GM12878 (cell line): ENCODE measurements around the gene TACC3. TPM values are rescaled to one million over a fixed set of nuclear protein-coding genes. Genes with fewer than 3 reads are reported as not detected.

Experiments
- ATAC-seq: fragments of 200-7000 bp; cut with Tn5 transposase; 3 replicates; pipeline ENCODE4 v1.9.1; 2020; ENCODE audit warnings: mild to moderate bottlenecking, moderate library complexity
- BruUV-seq: library from RNA; stranded (reverse); fragments of 400-500 nt; replicated peaks from 2 replicates; lab custom pipeline; 2021; lab: Mats Ljungman, UMichigan
- CTCF ChIA-PET: fragments of 300-600 bp; sonication (Branson Sonifier 250); formaldehyde crosslinking; extraction: SDS; loops from one replicate; lab custom pipeline; 2021; ENCODE audit warnings: inconsistent platforms; lab: Yijun Ruan, JAX
- POLR2A ChIA-PET: fragments of 350-600 bp; formaldehyde crosslinking; extraction: SDS; loops from one replicate; lab custom pipeline; 2021; ENCODE audit warnings: inconsistent platforms; lab: Charles Lee
- RAD21 ChIA-PET: fragments of 300-600 bp; sonication (Branson Sonifier 250); formaldehyde crosslinking; loops from one replicate; lab custom pipeline; 2023; ENCODE audit warnings: antibody characterized with exemption; ENCODE audit not compliant: unreplicated experiment; lab: Charles Lee
- SMC1A ChIA-PET: fragments of 300-600 bp; sonication (Branson Sonifier 250); formaldehyde crosslinking; loops from one replicate; lab custom pipeline; 2023; ENCODE audit not compliant: unreplicated experiment, uncharacterized antibody; lab: Charles Lee
- DNase-seq: peaks from one replicate; pipeline ENCODE4 v3.0.0-alpha.2; 2011; ENCODE audit warnings: low read depth, low spot score
- FAIRE-seq: peaks from 3 replicates; lab custom pipeline; 2011; peaks lifted over from hg19 to GRCh38; lab: Jason Lieb, UNC
- H2AFZ ChIP-seq: 2 replicates; pipeline ENCODE4 v1.6.0; 2011; ENCODE audit warnings: low read depth, low read length, control low read depth; ENCODE audit not compliant: control insufficient read depth
- H3K27ac ChIP-seq: 2 replicates; pipeline ENCODE4 v1.5.1; 2011; ENCODE audit warnings: control low read depth; ENCODE audit not compliant: control insufficient read depth, insufficient read depth
- H3K27me3 ChIP-seq, 2 experiments: replicated peaks in 1 of 2; 2 replicates each; pipeline versions ENCODE4 v1.6.0 to v1.6.1; 2011; ENCODE audit warnings: low read length in 1 of 2; ENCODE audit not compliant: control insufficient read depth in 2 of 2, insufficient read depth in 2 of 2
- H3K36me3 ChIP-seq, 2 experiments: 2 replicates each; pipeline ENCODE4 v1.5.1; 2011; ENCODE audit warnings: low read length in 1 of 2; ENCODE audit not compliant: control insufficient read depth in 2 of 2, insufficient read depth in 2 of 2
- H3K4me1 ChIP-seq: 2 replicates; pipeline ENCODE4 v1.6.1; 2011; ENCODE audit warnings: mild to moderate bottlenecking, low read length, moderate library complexity, mixed read lengths; ENCODE audit not compliant: control insufficient read depth, insufficient read depth
- H3K4me2 ChIP-seq: 2 replicates; pipeline ENCODE4 v1.6.0; 2011; ENCODE audit warnings: control low read depth; ENCODE audit not compliant: control insufficient read depth, insufficient read depth
- H3K4me3 ChIP-seq: fragments of 200-600 bp; sonication (generic); 2 replicates; pipeline ENCODE4 v1.5.1; 2016
- H3K79me2 ChIP-seq: 2 replicates; pipeline ENCODE4 v1.6.0; 2011; ENCODE audit warnings: low read length; ENCODE audit not compliant: control insufficient read depth, insufficient read depth
- H3K9ac ChIP-seq: 2 replicates; pipeline ENCODE4 v1.8.0; 2011; ENCODE audit warnings: low read length, control low read depth, mixed read lengths; ENCODE audit not compliant: control insufficient read depth, insufficient read depth
- H3K9me3 ChIP-seq: replicated peaks from 3 replicates; pipeline ENCODE4 v1.5.1; 2011; ENCODE audit warnings: mild to moderate bottlenecking, low read length; ENCODE audit not compliant: control insufficient read depth, insufficient read depth
- H4K20me1 ChIP-seq: 2 replicates; pipeline ENCODE4 v1.6.0; 2011; ENCODE audit not compliant: control insufficient read depth, insufficient read depth
- CREB1 ChIP-seq: IDR thresholded peaks from 2 replicates; pipeline ENCODE4 v1.6.1; 2012; ENCODE audit warnings: low read depth, mild to moderate bottlenecking, inconsistent platforms
- ESRRA ChIP-seq: IDR thresholded peaks from 2 replicates; pipeline ENCODE4 v1.6.1; 2012; ENCODE audit warnings: mild to moderate bottlenecking, low read length, improper control_type of control experiment
- GABPA ChIP-seq: IDR thresholded peaks from 2 replicates; pipeline ENCODE4 v1.6.1; 2014; ENCODE audit warnings: antibody characterized with exemption, low read depth, mild to moderate bottlenecking, inconsistent platforms
- POLR2A ChIP-seq: IDR thresholded peaks from 2 replicates; pipeline ENCODE4 v1.6.1; 2011; ENCODE audit warnings: low read depth, mild to moderate bottlenecking, low read length
- SIX5 ChIP-seq: IDR thresholded peaks from 2 replicates; pipeline ENCODE4 v1.6.1; 2011; ENCODE audit warnings: mild to moderate bottlenecking, low read depth, low read length, moderate library complexity; ENCODE audit not compliant: severe bottlenecking
- SUZ12 ChIP-seq: fragments of 200-600 bp; sonication (generic); IDR thresholded peaks from one replicate; pipeline ENCODE4 v1.6.1; 2018; ENCODE audit warnings: antibody characterized with exemption, mild to moderate bottlenecking; ENCODE audit not compliant: unreplicated experiment
- TCF7 ChIP-seq: IDR thresholded peaks from 2 replicates; pipeline ENCODE4 v1.6.1; 2014; ENCODE audit warnings: antibody characterized with exemption, borderline replicate concordance
- ZBED1 ChIP-seq: IDR thresholded peaks from 2 replicates; pipeline ENCODE4 v1.6.1; 2016; ENCODE audit warnings: borderline replicate concordance
- ZNF622 ChIP-seq: fragments of 450-650 bp; IDR thresholded peaks from 2 replicates; pipeline ENCODE4 v1.6.1; 2017; ENCODE audit warnings: mild to moderate bottlenecking, inconsistent platforms
- WGBS: methylation state at CpG from one replicate; pipeline ENCODE4 v1.1.6; 2016; ENCODE audit warnings: low lambda C conversion rate; ENCODE audit not compliant: insufficient replicate concordance, insufficient coverage; ENCODE audit errors: missing lambda C conversion rate; 5-methylcytosine and 5-hydroxymethylcytosine counted together
- in situ Hi-C: fragments of 300-500 bp; cut with MboI; formaldehyde crosslinking; loops from 9 replicates; pipeline ENCODE4 v1.14.3; 2018; ENCODE audit warnings: mixed read lengths
- intact Hi-C: fragments of 100-400 bp; cut with micrococcal nuclease; formaldehyde crosslinking; loops from one replicate; pipeline ENCODE4 v1.14.2; 2022; ENCODE audit not compliant: unreplicated experiment
- polyA plus RNA-seq, 11 experiments: library from polyadenylated mRNA; depleted of rRNA in 4 of 11; unstranded in 6 of 11; stranded (reverse) in 5 of 11; fragments of >200 nt; fragmentation: Nextera tagmentation in 4 of 11; fragmentation: Illumina TruSeq in 1 of 11; extraction: Ambion mirVana in 4 of 11; extraction: Trizol in 1 of 11; gene quantifications; 1 replicate in 1 of 11; 2 replicates in 10 of 11; pipeline versions ENCODE4 v1.2.1 to v1.2.3, GENCODE V29; 2011 to 2016; ENCODE audit warnings: inconsistent platforms in 2 of 11, missing spikeins in 2 of 11, low read depth in 1 of 11
- total RNA-seq, 4 experiments: library from RNA; depleted of rRNA in 3 of 4; stranded (reverse); fragments of >200 nt in 3 of 4; fragmentation: Illumina TruSeq in 1 of 4; extraction: Trizol in 1 of 4; gene quantifications; 2 replicates each; pipeline versions ENCODE4 v1.2.1 to v1.2.3, GENCODE V29; 2013 to 2021
- TF ChIP-seq, protein P1 (sequence below): IDR thresholded peaks from 2 replicates; pipeline ENCODE4 v1.6.1; 2012; ENCODE audit warnings: mild to moderate bottlenecking, low read depth, low read length
- TF ChIP-seq, protein P2 (sequence below): fragments of 450-650 bp; IDR thresholded peaks from 2 replicates; pipeline ENCODE4 v1.6.1; 2018; ENCODE audit warnings: borderline replicate concordance, mild to moderate bottlenecking; ENCODE audit not compliant: partially characterized antibody

Gene TACC3
- total and polyA plus RNA-seq, 10 of the 15 experiments (the other 5 are each of a cell fraction or from before 2014, with no cell fraction given), result 2.8 to 121 (median 73.3) TPM

DNA sequence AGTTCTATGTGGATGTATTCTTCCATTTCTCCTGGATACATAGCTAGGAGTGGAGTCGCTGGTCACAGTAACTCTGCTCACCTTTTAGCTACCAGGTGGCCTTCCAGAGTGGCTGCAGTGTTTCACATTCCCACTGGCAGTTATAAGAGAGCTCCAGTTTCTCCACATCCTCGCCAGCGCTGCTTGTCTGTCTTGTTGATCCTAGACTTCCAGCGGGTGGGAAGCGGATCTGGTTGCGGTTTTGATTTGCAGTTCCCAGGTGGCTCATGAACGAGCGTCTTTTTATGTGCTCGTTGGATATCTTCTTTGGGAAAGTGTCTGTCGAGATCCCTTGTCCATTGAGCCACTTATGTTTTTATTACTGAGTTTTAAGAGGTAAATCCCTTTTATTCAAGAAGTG is 11.6 kb downstream of the TACC3 start (continued):
- TF ChIP-seq TCF7 (no peak), SUZ12 (no peak), ZBED1 (no peak), SIX5 (no peak), ZNF622 (no peak), GABPA (no peak), CREB1 (no peak)
- TF ChIP-seq, protein P1, sequence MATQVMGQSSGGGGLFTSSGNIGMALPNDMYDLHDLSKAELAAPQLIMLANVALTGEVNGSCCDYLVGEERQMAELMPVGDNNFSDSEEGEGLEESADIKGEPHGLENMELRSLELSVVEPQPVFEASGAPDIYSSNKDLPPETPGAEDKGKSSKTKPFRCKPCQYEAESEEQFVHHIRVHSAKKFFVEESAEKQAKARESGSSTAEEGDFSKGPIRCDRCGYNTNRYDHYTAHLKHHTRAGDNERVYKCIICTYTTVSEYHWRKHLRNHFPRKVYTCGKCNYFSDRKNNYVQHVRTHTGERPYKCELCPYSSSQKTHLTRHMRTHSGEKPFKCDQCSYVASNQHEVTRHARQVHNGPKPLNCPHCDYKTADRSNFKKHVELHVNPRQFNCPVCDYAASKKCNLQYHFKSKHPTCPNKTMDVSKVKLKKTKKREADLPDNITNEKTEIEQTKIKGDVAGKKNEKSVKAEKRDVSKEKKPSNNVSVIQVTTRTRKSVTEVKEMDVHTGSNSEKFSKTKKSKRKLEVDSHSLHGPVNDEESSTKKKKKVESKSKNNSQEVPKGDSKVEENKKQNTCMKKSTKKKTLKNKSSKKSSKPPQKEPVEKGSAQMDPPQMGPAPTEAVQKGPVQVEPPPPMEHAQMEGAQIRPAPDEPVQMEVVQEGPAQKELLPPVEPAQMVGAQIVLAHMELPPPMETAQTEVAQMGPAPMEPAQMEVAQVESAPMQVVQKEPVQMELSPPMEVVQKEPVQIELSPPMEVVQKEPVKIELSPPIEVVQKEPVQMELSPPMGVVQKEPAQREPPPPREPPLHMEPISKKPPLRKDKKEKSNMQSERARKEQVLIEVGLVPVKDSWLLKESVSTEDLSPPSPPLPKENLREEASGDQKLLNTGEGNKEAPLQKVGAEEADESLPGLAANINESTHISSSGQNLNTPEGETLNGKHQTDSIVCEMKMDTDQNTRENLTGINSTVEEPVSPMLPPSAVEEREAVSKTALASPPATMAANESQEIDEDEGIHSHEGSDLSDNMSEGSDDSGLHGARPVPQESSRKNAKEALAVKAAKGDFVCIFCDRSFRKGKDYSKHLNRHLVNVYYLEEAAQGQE, result no peak

DNA sequence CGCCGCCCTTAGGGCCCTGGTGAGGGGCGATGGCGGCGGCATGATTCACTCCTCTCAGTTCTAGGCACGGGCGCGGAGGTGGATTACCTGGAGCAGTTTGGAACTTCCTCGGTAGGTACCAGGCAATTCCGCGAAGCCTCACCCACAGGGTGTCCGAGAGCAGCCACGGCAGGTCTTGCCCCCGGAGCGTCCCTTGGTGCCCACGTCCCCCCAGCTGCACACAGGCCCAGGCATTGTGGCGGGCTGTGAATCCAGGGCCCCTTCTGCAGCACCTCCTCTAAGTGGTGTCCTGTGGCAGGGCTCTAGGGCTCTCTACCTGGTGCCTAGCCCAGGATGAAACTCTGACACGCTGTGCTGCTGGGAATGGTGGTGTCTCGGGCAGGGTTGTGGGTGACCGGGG is 13.9 kb downstream of the TACC3 start:
- Histone ChIP-seq H3K36me3 (peaks cover 46 to 54% of the 10 kb centered on the region in 2 experiments), H3K9me3 (peaks cover 18% of the 10 kb centered on the region), H3K4me1 (no peaks in the 10 kb centered on the region), H3K9ac (no peak overlapping the region), H3K4me2 (no peak overlapping the region), H3K27me3 (no peaks in the 10 kb centered on the region), H2AFZ (no peak overlapping the region), H4K20me1 (no peaks in the 10 kb centered on the region), H3K4me3 (no peak overlapping the region), H3K79me2 (peaks cover 2% of the 10 kb centered on the region), H3K27ac (no peak overlapping the region)
- intact Hi-C loops, result no loop called here
- CTCF ChIA-PET, result no interaction called here
- in situ Hi-C loops, result no loop called here
- no TSS peak for BruUV-seq
- no peak for ATAC-seq
- no peak for FAIRE-seq
- TF ChIP-seq, protein P2, sequence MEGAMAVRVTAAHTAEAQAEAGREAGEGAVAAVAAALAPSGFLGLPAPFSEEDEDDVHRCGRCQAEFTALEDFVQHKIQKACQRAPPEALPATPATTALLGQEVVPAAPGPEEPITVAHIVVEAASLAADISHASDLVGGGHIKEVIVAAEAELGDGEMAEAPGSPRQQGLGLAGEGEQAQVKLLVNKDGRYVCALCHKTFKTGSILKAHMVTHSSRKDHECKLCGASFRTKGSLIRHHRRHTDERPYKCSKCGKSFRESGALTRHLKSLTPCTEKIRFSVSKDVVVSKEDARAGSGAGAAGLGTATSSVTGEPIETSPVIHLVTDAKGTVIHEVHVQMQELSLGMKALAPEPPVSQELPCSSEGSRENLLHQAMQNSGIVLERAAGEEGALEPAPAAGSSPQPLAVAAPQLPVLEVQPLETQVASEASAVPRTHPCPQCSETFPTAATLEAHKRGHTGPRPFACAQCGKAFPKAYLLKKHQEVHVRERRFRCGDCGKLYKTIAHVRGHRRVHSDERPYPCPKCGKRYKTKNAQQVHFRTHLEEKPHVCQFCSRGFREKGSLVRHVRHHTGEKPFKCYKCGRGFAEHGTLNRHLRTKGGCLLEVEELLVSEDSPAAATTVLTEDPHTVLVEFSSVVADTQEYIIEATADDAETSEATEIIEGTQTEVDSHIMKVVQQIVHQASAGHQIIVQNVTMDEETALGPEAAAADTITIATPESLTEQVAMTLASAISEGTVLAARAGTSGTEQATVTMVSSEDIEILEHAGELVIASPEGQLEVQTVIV, result no peak
- TF ChIP-seq POLR2A (peak; percentile 30; the same call in 1 of the 2 replicates), ESRRA (no peak)
- RAD21 ChIA-PET, result no interaction called here
- no peak for DNase-seq
- SMC1A ChIA-PET, result no interaction called here
- POLR2A ChIA-PET, result no interaction called here
- WGBS, result 93% methylated on average over 18 of the region's 20 CpGs
